A204.1 (cell line): ENCODE data around the gene COL27A1.

Experiments
- FAIRE-seq: peaks from 2 replicates; lab custom pipeline; 2012; peaks lifted over from hg19 to GRCh38; lab: Jason Lieb, UNC

COL27A1 gene

DNA sequence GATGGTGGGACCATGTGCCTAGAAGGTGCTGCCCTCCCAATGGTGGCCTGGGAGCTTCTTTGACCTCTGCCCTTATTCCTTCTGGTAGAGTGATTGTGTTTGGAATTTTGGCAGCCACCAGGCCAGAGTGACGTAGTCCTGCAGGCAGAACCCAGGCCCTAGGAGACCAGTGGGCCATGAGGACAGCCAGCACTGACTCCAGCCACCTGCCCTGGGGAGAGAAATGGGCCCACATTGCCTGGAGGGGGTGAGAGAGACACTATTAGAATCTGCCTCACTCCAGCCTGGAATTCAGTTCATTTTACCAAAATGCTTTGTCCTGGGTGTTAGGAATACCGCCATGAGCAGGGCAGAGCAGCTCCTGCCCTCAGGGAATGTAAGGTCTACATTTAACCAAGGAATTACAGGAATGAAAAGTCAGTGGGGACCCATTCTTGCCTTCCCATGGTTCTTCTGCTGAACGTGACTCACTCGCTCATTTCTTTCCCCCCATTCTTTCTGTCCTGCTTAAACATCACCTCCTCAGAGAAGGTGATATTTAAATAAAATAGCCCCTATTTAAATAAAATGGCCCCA, 5.5 kb upstream of the COL27A1 start:
- FAIRE-seq, result no peak

DNA sequence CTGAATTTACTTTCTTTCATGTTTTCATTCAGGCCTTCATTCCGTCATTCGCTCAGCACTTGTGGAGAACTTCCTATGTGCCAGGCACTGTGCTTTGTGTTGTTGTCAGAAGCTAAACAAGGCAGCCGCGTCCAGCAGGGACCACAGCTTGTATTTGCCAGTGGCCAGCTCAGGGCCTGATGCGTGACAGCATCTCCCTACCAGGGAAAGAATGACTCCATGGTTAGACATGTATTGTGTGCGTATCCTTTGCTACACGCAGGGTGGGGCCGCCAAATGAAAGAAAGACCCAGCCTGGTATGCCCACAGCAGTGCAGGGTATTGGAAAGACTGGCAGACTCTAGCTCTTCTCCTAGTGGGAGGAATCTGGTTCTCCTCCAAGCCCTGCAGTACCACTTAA, 4.7 kb upstream of the COL27A1 start:
- no peak for FAIRE-seq

DNA sequence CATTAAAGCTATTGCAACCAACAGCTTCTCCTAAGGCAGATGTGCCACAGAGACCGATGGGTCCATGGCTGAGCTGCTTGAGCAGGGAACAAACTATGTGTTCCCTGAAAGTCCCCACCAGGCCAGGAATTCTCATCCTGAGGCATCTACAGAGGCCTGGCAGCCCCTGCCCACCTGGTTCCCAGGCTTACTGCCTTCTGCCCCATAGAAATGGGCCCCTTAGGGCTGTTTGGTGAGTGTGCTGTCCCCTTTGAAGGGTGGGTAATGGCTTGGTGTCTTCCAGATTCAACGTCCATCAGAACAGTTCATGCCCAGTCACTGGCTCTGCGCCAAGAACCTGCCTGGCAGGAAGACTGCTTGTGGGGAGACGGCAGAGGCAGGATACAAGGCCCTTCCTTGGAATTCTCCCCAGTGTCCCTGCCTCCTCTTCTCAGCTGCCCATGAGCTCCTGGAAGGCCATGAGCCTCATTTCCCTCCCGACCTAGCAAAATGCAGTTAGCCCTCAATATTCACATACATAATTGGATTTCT, 3.8 kb upstream of the COL27A1 start:
- FAIRE-seq, result no peak

DNA sequence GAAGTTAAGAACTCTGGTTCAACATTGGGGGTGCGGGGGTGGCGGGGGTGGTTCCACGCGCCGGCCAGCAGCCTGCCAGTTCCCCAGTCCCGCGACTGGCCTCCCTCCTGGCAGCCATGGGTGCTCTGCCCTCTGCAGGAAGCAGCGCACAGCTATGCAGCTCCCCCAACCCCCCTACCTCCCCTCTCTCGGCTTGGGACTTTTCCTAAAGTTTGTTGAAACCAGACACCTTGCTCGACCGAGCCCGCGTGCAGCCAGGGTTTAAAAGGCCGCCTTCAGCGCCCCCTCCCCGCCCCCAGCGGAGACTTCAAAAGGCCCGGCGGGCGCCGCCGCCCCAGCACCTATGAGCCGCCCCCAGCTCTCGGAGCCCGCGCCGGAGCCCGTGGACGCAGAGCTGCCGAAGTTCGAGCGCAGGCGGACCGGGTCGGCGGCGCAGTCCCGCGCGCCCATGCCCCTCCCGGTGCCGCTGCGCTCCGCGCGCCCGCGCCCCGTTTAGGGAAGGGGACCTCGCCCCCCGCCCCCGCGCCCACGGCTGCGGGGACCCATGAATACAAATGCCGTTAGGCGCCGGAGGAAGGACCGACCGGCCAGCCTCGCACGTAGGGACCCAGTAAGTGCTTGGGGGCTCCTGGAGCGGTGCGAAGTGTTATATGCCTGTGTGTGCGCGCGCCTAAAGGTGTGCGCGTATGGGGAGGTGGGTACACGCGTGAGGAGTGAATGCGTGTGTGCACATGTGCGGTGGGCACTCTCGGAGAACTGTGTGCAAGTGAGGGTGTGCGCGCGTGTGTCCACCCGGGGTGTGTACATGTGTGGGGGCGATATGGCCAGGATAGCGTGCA, 1.4 kb upstream of the COL27A1 start:
- no peak for FAIRE-seq

DNA sequence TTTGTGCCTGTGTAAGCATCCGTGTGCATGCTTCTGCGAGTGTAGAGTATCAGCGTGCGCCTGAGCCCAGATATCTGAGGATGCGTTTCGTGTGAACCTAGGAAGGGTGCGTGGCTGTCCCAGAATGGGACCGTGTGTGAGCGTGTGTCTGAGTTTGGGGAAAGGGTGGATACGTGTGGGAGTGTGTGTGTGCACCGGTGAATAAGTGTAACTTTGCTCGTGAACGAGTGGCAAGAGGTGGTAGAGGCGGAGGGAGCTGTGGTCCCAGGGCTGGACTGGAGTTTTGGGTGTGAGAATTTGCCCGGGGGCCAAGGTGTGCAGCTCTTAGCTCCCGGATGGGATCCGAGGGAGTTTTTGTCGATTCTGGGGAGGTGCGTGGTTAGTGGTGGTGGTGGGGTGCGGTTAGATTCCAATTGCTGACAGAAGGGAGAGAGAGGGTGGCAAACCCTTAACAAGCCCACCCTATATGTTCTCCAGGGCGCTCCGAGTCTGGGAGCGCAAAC, 686 bp upstream of the COL27A1 start:
- FAIRE-seq, result no peak

DNA sequence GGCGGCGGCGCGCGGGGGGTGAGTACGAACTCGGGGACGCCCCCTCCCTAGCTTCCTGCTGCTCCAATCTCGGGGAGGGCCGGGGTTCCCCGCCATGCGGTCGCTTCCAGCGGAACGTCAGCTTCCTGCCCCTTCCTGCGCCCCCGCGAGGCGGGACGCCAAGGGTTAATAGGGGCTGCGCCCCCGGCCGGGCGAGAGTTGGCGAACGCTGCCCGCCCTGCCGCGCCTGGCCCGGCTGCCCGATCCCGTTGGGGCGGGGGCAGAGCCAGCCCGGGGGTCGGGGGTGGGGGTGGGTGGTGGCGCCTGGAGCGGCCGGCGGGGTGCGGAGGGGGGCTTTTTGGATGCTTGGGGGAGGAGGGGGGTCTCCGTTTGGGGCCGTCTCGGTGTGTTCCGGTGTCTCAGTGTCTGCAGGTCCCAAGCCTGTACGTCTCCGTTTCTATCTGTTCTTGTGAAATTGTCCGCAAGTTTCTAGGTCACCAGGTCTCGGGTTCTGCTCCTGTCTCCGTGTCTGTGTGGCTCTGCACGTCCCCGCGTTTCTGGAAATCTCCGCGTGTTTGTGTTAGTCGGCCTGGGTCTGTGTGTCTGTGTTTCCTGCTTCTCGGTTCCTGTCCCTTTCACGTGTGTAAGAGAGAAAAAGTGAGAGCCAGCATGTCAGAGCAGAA, 789 bp downstream of the COL27A1 start:
- FAIRE-seq, result no peak

DNA sequence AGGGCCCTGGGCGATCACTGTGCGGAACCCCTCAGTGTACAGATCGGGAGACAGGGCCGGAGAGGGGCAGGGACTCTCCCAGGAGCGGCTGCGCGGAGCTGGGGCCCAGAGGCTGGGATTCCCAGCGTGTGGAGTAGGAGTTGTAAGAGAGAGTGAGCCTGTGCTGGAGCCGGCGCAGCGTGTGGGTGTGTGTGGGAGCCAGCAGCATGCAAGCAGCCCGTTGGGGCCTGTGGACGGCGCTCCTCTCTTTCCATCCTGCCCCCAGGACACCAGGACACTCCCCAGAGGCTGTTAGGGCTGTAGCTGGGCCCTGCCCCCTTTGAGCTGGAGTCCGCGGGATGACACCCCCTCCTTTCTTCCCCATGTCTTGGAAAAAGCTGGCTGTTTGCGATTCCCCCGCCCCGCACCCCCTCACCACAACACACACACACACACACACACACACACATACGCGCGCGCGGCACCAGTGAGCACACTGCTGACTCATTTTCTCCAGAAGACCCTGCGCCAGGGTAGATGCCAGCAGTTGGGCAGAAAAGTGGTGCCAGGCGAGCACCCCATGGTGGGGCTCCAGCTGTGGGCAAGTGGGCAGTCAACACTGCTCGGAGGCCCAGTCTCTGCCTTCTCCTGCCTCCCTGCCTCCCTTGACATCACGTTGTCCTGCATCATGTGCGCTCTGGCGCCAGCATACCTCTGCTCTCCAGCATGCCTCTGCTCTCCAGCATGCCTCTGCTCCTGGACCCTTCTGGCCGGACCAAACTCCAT, 1.5 kb downstream of the COL27A1 start:
- no peak for FAIRE-seq

DNA sequence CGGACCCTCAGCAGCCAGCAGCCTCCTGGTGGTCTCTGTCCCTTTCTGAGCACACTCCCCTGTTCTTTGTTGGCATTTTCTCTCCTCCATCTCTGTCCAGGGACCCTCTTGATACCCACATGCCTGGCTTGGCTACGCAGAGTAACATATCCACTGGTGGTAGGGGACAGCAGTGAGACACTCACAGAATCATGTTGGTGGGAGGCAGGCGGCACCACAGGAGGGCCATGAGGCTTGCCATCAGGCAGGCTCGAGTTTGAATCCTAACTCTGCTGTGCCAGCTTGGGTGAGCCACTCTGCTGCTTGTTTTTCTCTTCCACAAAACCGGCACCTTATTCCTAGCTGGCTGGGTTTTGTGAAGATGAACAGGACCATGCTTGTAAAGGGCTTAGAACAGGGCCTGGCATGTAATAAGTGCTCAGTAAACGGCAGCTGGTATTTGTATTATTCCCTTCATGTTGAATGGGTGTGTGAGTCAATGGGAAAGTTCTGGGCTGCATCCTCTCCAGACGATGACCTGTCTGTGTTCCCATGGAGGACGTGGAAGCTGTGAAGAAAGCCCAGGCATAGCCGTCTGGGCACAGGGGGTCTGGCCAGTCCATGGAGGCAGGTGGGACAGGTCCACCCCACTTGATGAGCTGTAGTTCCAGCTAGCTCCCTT, 2.3 kb downstream of the COL27A1 start:
- no peak for FAIRE-seq

DNA sequence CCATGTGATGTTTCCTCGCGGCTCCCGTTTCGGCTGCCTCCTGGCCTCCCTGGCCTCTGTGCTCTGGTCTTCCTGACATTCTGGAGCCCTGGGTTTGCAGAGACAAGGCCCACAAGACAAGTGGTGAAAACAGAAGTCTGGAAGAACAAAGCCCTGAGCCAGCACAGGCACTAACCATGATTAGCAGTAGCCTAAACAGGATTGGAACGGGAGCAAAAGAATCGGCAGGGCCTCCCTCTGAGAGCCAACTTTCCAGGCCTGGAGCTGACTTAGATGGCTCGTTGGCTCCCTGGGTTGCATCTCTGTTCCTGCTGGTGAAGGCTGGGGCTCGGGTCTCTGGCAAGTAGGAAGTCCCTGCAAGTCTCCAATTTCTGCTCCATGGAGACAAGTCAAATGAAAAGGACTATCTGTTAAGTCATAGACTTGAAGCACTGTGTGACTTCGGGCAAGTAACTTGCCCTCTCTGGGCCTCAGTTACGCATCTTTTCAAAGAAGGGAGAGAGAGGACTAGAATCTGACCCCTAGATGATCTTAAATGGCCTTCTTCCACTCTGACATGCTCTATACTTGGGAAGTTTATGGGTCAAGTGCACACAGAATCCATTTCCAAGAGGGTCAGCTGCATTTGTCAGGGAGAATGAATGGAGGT, 3.3 kb downstream of the COL27A1 start:
- no peak for FAIRE-seq

DNA sequence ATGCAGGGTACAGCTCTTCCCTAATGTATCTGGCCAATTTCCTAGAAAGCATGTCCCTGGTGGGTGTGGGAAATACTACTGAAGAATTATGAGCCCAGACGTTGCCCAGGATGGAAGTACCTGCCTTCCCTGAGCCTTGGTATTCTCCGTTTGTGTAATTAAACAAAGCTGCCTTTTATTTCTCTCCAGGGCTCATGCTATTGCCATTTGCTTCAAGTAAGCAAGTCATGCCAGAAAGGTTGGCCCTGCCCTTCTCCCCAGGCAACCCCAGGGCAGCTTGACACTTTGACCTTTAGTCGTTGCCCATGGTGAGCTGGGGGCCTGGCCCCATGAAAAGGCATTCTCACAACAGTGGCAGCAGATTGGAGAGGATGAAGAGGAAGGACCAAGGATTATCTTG, 4.4 kb downstream of the COL27A1 start:
- no peak for FAIRE-seq

DNA sequence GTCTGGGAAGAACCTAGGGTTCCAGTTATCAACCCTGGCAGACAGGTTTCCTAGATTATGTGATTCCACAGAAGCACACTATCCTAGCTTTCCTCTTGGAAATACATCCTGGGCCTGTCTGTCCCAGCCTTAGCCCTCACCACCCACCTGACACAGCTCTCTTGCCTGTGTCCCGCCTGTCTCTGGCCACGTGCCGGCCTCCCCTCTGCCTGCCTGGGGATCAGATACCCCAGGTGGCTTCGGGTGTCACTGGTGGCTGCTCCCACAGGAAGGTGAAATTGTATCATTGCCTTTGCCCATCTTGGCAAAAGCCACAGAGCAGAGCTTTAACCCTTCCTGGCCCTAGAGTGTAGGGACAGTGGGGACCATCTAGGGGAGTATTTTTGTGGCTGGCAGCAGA, 6.2 kb downstream of the COL27A1 start:
- FAIRE-seq, result no peak

DNA sequence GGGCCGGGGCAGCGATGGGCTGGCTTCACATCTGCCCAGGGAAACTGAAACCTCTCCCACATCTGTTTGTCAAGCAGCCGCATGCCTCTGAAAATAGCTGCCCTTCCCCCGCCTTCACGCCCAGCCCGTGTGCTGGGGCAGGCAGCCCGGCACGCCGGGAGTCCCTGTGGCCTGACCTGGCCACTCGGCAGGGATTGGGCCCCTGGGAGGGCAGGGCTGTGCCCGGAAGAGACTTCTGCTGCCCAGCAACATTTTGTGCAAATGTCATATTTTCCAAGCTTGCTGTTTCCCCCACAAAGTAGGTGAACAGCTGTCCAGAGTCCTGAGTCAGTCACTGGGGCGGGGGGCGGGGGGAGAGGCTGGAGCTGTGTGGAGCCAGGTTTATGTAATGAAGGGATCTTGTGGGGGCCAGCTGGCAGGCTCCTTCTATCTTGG, 8.2 kb downstream of the COL27A1 start:
- FAIRE-seq, result no peak

DNA sequence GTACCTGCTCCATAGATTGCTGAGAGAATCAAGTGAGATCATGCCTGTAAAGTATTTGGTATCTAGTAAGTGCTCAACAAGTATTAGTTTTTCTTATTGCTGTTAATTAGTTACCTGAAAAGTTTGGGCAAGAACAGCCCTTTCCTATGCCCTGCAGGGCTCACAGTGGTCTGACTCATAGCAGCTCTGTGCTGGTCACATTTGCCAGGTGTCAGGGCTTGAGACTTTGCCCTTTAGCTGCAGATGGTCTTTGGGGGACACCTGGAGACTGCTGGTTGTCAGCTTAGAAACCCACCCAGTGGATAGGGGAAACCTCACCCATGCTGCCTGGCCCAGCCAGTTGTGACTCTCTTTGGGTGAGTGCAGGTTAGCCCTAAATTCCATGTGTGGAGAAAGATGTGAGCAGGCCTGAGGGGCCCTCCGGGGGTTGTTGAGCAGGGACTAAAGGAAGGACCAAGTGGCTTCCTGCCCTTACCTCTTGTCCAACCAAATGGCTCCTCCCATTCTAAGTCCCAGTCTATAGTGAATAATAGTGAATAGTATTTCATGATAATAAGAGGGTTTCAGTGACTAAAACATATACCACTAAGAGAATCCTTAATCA, 9.0 kb downstream of the COL27A1 start:
- FAIRE-seq, result no peak

DNA sequence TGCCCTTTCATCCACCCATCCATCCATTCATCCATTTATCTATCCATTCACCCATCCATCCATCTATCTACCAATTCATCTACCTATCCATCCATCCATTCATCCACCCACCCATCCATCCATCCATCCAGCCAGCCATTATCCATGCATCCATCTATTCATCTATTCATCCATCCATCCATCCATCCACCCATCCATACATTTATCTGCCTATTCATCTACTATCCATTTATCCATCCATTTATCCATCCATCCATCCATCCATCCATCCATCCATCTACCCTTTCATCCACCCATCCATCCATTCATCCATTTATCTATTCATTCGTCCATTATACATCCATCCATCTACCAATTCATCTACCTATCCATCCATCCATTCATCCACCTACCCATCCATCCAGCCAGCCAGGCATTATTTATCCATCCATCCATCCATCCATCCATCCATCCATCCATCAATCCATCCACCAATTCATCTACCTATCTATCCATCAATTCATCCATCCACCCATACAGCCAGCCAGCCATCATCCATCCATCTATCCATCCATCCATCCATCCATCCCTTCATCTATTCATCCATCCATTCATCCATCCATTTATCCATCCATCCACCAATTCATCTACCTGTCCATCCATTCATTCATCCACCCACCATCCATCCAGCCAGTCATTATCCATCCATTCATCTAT, 10.2 kb downstream of the COL27A1 start:
- FAIRE-seq, result no peak

DNA sequence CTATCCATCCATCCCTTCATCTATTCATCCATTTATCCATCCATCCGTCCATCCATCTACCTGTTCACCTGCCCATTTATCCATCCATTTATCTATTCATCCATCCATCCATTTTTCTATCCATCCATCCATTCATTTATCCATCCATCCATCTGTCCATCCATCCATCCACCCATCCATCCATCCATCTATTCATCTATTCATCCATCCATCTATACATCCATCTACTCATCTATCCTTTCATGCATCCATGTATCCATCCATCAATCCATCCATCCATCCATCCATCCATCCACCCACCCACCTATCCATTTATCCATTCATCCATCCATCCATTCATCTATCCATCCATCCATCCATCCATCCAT, 10.8 kb downstream of the COL27A1 start:
- no peak for FAIRE-seq

DNA sequence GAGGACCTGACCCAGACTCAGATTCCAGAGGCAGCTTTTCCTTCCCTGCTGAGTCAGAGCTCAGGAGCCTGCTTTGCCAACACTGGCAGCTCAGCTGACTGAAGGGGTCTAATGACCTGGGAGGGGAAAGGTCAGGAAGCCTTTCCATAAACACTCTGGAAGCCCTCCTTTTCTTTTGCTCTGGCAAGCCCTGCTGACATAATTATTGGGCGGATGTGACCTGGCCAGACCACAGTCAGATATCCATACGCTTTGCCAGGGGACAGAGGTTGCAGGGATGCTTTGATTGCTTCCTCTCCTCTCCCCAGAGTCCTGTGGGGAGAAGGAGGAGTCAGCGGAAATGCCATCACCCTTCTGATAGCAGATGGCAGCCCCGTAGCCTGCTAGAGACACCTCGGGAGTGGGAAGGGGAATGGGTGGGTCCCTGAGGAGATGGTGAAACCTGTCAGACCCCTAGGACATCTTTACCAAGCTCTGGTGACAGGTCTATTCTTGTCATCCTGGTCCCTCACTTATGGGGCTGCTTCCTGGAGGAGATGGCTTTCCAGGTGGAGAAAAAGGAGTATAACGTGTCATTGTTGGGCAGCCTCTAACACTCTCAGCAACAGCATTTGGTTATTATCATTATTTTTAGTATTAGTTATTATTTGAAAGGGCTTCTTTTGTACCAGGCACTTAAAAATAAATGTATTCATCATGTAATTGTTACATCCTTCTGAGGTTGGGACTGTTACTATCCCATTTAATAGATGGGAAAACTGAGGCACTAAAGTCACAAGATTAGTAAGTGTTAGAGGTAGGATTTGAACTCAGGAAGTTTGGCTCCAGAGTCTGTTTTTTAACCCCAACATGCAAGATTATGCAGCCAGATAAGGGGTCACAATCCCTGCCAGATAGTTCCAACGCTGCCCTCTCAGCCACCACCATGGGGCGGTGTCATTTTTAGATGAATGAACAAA, 11.6 kb downstream of the COL27A1 start:
- FAIRE-seq, result no peak

DNA sequence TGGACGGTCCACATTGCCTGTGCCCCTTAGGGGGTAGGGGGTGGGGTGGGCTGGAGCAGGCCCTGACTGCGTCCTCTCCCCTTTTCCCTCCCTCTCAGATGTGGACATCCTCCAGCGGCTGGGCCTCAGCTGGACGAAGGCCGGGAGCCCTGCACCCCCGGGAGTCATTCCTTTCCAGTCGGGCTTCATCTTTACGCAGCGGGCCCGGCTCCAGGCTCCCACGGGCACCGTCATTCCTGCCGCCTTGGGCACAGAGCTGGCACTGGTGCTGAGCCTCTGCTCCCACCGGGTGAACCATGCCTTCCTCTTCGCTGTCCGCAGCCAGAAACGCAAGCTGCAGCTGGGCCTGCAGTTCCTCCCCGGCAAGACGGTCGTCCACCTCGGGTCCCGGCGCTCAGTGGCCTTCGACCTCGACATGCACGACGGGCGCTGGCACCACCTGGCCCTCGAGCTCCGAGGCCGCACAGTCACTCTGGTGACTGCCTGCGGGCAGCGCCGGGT, 12.3 kb downstream of the COL27A1 start:
- no peak for FAIRE-seq

DNA sequence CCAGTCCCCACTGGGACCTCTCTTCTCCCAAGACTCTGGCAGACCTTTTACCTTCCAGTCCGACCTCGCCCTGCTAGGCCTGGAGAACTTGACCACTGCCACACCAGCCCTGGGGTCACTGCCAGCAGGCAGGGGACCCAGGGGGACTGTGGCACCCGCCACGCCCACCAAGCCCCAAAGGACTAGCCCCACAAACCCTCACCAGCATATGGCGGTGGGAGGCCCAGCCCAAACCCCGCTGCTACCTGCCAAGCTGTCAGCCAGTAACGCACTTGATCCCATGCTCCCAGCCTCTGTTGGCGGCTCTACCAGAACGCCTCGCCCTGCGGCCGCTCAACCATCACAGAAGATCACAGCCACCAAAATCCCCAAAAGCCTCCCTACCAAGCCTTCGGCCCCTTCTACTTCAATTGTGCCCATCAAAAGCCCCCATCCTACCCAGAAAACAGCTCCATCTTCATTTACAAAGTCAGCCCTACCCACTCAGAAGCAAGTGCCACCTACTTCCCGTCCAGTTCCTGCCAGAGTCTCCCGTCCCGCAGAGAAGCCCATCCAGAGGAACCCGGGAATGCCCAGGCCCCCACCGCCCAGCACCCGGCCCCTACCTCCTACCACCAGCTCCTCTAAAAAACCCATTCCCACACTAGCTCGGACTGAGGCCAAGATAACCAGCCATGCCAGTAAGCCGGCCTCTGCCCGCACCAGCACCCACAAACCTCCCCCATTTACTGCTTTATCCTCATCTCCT, 13.1 kb downstream of the COL27A1 start:
- no peak for FAIRE-seq
